ENCODE results near the gene CAPNS2. TPM values are rescaled to one million over a fixed set of nuclear protein-coding genes. Genes with fewer than 3 reads are reported as not detected.
"Not testable (repeated sequence)": the region's sequence is repeated elsewhere in the genome, so short reads cannot be mapped to it uniquely, and the experiment has no call there.

Gene CAPNS2
- total RNA-seq, 2 experiments from 2014 or later, result not detected

DNA sequence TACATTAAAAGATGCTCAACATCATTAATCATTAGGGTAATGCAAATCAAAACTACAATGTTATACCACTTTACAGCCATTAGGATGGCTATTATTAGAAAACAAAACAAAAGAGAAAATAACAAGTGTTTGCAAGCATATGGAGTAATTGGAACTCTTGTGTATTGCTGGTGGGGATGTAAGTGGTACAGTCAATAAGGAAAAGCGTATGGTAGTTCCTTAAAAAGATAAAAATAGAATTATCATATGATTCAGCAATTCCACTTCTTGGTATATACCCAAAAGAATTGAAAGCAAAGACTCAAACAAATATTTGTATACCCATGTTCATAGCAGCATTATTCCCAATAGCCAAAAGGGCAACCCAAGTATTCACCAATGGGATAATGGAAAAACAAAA is 1.4 kb upstream of the CAPNS2 start:
- ChIA-PET POLR2A (no interaction called here), CTCF (no interaction called here)

DNA sequence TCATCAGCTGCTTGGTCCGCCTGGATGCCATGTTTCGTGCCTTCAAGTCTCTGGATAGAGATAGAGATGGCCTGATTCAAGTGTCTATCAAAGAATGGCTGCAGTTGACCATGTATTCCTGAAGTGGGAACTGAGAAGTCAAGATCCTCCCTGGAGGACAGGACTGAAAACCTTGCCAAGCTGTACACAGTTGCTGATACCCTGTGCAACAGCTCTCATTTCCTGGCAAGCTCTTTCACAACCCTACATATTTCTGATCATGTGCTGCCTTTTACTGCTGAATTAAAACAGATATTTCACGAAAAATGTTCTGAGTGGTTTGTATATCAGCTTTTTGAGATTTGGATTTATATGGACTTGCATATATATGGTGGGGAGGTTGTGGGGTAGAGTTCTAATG is 898 bp downstream of the CAPNS2 start:
- ChIA-PET POLR2A (no interaction called here), CTCF (interaction anchor here (1.0 kb wide), 1 partner anchor 135 kb away, joined by 3 read pairs; no protein-coding TSS in a partner anchor)

DNA sequence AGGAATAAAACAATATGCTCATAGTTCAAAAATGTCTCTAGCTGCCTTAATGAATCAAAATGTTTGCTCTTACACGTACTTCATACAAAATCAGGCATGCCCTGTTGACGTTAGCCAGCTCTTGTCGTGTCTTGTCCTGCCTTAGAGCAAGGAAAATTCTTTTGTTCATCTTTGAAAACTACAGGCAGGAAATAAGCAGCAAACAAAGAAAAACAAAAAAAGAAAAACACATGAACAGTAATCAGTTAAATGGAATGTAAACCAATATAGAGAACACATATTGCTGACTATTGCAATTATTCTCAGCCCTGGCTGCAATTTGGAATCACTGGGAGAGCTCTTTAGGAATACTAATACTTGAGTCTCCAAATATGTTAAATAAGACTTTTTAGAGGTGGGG is 1.7 kb downstream of the CAPNS2 start:
- ChIA-PET POLR2A (no interaction called here), CTCF (no interaction called here)

DNA sequence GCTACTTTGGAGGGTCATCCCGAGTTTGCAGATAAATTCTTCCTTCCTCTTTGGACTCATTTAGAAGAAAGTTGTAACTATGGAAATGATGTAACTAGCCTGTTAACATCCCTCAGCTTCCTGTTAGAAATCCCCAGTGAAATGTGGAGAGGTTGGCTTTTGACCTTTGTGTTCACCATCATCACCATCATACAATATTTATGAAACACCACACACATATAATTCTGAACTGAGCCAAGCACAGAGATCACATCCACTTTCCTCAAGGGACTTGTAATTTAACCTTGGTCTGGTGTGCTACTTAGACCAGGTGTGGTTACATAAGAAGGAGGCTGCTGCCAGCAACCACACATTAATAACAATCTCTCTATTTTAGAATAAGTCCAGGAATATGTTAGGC is 2.5 kb downstream of the CAPNS2 start:
- ChIA-PET CTCF (no interaction called here), POLR2A (no interaction called here)

DNA sequence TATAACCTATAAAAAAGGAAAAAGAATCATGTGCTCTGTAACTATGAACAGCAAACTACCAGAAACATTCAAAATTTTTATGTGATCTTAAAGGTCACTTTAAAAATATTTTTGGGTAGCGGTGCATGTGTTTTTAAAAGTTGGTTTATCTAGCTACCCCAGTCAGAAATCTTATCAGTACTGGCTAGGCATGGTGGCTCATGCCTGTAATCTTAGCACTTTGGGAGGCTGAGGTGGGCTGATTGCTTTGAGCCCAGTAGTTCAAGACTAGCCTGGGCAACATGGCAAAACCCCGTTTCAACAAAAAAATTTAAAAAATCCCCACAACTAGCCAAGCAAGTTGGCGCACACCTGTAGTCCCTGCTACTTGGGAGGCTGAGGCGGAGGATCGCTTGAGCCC is 3.7 kb downstream of the CAPNS2 start:
- ChIA-PET CTCF (no interaction called here), POLR2A (no interaction called here)

DNA sequence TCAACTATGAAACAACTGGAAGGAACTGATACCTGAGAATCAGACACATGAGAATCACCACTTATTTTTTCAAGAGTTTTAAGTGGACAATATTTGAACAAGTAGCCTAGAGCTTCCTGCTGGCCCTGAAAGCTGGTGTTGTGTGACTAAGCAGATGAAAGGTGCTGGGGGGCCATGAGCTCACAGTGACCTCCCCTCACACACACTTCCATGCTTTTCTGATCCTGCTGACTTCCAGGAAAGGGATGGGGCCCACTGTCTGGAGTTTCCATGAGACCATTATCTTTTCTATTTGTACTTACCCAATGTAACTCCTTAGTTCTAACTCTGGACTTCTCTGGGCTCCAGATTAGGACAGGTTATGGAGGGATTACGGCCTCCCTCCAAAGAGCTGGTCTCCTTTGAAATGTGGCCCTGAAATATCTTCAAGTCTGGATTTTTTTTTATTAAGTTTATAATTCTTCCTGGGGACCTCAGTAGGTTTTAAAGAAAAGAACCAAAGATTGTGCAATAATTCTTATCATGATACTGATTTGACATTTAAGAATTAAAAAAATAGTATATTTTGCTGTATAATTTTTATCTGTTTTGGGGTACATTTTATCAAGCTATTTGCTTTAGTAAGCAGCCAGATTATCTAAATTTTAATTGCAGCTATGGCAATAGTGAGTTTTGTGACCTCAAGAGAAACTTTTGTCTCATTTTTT is 4.9 kb downstream of the CAPNS2 start:
- ChIA-PET CTCF (no interaction called here), POLR2A (no interaction called here)

DNA sequence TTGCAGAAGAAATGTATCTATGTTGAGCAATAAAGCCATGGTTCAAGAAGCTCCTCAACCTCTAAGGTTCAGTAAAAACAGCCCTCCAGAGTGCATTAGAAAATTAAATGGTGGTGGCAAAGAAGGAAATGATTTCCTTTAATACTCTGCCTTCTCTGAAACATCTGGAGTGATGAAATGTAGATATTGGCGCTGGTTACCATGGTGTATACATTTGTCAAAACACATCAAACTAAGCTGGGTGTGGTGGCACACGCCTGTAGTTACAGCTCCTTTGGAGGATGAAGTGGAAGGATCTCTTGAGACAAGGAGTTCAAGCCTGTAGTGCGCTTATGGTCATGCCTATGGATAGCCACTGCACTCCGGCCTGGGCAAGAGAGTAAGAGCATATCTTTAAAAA is 6.0 kb downstream of the CAPNS2 start:
- ChIA-PET CTCF (no interaction called here), POLR2A (no interaction called here)

DNA sequence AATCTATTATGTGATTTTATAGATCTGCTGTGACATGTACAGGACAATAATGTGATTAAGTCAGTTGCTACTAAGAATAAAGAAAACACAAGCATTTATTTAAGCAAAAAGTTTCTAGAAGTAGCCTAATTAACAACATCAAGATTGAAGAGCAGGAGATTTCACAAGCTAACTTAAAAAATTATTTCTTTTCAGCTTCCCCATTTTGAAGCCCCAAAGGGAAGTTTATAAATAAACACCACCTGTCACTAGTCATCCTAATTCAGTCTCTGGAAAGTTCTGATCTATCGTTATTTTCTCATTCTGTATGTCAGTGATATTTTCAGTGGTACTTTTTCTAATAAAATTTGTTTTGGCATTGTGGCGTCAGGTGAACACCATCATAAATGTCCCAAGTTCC is 8.3 kb downstream of the CAPNS2 start:
- ChIA-PET CTCF (no interaction called here), POLR2A (no interaction called here)

DNA sequence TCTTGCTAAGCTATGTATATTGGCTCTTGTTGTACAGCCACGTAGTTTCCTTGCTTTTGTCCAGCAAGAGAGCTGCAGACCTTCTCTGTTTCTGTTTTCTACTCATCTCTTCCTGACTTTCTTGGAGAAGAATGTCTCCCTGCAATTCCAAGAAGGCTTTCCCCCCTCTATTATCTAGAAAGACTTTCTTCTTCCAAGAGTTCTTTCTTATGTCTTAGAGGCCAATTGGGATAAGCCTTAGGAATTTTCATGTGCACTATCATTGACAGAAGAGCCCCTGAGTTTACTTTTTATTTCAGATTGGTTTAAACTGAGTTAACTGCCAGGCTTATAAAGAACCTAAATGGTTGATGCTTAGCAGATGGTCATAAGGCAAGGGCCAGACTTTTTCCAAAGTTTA is 9.0 kb downstream of the CAPNS2 start:
- ChIA-PET POLR2A (no interaction called here), CTCF (no interaction called here)

DNA sequence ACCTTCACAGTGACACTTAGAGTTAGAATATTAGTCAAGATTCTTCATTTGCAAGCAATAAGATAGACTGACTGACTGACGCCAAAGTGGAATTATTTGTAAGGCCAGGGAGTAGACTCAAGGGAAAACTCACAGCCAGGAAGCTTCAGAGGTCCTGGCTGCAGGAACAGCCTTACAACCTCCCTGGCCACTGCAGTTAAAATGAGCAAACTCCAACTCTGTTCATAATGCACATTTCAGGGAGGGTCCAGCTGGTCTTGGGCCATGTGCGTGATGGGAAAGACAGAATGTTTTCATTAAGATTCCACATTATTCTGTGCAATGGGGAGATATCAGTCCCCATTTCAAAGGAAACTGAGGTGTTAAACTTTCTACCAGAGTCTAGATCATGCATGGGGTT is 9.9 kb downstream of the CAPNS2 start:
- ChIA-PET POLR2A (no interaction called here), CTCF (no interaction called here)

DNA sequence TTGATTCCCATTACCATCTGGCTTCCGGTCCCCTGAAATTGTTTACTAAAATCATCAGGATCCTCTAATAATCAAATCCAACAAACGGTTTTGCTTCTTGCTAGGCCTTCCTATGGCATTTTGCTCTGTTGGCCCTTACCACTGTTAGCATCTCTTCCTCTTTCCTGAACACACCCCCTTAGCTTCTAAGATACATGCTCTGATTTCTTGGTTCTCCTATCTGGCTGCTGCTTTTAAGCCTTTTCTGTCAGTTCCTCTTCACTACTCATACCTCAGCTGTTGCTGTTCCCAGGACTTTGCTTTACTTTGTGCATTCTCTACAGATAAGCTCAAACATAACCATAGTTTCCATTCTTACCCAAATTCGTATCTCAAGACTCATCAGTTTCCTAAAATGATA is 11.4 kb downstream of the CAPNS2 start:
- CTCF ChIA-PET, result no interaction called here

DNA sequence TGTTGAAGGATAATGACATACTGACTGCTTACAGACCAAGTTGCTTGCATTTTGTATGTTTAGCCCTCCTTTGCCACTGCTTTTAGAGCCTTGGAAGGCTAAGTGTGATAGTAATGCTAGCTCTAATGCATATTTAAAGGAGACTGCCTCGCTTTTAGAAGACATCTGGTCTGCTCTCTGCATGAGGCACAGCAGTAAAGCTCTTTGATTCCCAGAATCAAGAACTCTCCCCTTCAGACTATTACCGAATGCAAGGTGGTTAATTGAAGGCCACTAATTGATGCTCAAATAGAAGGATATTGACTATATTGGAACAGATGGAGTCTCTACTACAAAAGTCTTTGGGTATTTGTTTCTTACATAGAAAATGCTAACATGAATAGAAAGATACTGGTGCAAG is 19.1 kb downstream of the CAPNS2 start:
- CTCF ChIA-PET, result no interaction called here
- POLR2A ChIA-PET, result no interaction called here

More for the DNA sequence above, 11.4 kb downstream of the CAPNS2 start:
- POLR2A ChIA-PET, result no interaction called here

DNA sequence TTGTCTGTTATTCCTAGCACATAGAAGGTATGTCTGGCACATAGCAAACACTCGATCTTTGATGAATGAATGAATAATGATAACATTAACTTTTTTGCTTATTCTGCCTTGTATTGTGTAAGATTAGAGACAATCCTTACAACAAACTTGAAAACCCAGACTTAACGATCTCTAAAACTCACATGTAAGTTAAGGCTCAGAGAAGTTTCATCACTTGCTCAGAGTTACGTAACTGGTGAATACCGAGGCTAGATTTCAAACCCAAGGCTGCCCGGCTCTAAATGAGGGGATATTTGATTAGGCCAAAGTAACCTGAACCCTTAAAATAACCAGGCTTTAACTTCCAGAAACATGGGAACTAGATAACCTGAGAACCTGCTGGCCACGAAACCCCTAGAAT is 22.3 kb downstream of the CAPNS2 start:
- CTCF ChIA-PET, result no interaction called here
- POLR2A ChIA-PET, result no interaction called here

DNA sequence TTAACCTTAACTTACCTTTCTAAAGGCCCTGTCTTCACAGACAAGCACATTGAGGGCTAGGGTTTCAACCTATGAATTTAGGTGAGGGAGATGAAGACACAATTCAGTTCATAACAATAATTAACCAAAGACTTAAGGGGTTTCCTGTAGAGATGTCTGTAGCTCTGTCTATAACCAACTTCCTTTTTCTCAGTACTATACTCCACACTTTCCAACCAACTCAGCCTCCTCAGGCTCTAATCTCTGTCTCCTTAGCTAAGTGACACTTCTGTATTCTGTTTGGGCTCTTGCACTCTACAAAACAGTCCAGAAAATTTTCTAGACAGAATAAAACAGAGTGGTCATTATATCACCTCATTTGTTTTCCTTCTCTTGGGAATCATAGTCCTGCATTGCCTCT is 25.8 kb downstream of the CAPNS2 start:
- ChIA-PET POLR2A (no interaction called here), CTCF (no interaction called here)

DNA sequence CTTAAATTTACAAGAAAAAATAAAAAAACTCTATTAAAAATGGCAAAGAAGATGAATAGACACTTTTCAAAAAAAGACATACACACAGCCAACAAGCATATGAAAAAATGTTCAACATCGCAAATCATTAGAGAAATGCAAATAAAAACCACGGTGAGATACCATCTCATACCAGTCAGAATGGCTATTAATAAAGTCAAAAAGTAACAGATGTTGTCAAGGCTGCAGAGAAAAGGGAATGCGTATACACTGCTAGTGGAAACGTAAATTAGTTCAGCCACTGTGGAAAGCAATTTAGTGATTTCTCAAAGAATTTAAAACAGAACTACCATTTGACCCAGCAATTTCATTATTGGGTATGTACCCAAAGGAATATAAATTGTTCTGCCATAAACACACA is 31.4 kb downstream of the CAPNS2 start:
- CTCF ChIA-PET, result no interaction called here
- POLR2A ChIA-PET, result no interaction called here

DNA sequence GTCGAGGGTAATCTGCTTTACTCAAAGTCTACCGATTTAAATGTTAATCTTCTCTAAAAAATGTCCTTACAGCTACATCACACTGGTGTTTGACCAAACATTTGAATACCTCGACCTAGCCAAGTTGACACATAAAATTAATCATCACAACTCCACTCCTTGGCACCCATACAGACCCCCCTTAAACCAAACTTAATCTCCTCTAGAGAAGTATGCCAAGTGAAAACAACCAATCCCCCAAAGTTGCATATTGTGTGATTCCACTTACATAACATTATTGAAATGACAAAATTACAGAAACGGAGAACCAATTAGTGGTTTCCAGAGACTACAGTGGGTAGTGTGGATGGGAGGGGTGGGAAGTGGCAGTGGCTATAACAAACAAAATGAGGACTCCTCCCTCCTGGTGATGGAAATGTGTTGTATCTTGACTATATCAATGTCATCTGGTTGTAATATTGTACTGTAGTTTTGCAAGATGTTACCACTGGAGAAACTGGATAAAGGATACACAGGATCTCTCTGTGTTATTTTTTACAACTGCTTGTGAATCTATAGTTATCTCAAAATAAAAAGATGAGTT is 39.4 kb downstream of the CAPNS2 start:
- POLR2A ChIA-PET, result no interaction called here
- CTCF ChIA-PET, result no interaction called here

DNA sequence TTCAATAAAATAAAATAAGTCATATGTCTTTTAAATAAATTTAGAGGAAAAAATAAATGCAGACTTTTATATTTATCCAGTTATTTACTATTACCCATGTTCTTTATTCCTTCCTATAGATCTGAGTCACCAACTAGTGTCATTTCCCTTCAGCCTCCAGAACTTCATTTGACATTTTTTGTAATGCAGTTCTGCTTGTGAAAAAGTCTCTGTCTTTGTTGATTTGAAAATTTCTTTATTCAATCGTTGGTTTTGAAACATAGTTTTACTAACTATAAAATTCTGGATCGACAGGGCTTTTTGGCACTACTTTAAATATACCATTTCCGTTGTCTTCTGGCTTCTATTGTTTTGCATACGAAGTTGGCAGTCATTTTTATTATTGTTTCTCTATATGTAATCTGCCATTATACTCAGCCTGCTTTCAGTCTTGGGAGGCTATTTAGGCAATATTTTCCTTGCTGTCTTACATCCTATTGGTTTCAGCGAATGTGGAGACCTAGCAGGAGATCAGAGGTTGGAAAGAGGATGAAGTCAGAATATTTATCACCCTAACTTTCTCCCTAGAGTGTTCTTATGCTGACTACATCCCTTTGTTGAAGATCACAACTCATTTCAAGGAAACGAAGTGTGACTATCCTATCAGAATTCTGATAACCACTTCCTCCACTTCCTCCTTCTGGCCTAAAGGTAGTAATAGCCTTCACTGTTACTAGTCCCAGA is 47.3 kb downstream of the CAPNS2 start:
- ChIA-PET POLR2A (no interaction called here), CTCF (no interaction called here)

DNA sequence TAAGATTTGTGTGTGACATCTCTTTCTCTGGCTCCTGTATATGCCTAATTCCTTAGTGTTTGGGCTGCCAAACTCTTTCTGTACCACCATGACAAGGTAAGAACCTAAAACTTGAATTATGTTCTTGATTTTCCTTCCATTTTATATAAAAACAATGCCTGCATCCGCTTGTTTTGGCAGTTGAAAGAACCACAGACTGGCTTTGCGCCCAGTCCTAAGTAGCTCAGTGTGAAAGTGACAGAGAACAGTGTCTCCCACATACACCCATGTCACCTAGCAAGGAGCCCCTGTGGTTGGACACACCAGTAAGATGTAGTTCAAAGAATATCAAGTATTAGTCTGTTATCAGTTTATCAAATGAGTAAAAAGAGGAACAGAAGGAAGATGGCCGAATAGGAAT is 48.6 kb downstream of the CAPNS2 start:
- ChIA-PET POLR2A (no interaction called here), CTCF (no interaction called here)

DNA sequence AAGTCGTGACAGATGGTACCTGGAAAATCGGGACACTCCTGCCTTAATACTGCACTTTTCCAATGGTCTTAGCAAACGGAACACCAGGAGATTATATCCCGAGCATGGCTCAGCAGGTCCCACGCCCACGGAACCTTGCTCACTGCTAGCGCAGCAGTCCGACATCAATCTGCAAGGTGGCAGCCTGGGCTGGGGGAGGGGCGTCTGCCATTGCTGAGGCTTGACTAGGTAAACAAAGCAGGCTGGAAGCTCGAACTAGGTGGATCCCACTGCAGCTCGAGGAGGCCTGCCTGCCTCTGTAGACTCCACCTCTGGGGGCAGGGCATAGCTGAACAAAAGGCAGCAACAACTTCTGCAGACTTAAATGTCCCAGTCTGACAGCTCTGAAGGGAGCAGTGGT is 49.2 kb downstream of the CAPNS2 start:
- CTCF ChIA-PET, POLR2A ChIA-PET: not testable (repeated sequence)
